HL-60 (cell line): ENCODE results near the gene RIN3.

ENCODE experiments used
- DNase-seq, 2 experiments: peaks; one replicate each; pipeline ENCODE4 v3.0.0-alpha.2; 2010 to 2020; ENCODE audit warnings: low read depth in 1 of 2, low spot score in 1 of 2
- H3K27ac ChIP-seq: fragments of 250-450 bp; sonication (Bioruptor Pico); replicated peaks from 2 replicates; pipeline ENCODE4 v1.5.1; 2020; ENCODE audit warnings: mild to moderate bottlenecking, moderate library complexity
- H3K27me3 ChIP-seq: fragments of 250-450 bp; sonication (Bioruptor Pico); 2 replicates; pipeline ENCODE4 v1.5.1; 2021; ENCODE audit warnings: mild to moderate bottlenecking, moderate library complexity; ENCODE audit not compliant: insufficient read depth, poor library complexity, severe bottlenecking
- H3K4me3 ChIP-seq: replicated peaks from 2 replicates; pipeline ENCODE4 v1.5.1; 2011; ENCODE audit warnings: mild to moderate bottlenecking, control low read depth, low read length; ENCODE audit not compliant: insufficient read depth
- GABPA ChIP-seq: IDR thresholded peaks from 2 replicates; pipeline ENCODE4 v1.6.1; 2012; ENCODE audit warnings: low read depth
- POLR2AphosphoS5 ChIP-seq: IDR thresholded peaks from 2 replicates; pipeline ENCODE4 v1.6.1; 2012; ENCODE audit warnings: low read depth
- SPI1 ChIP-seq: IDR thresholded peaks from 2 replicates; pipeline ENCODE4 v1.6.1; 2012; ENCODE audit warnings: low read depth, mild to moderate bottlenecking, borderline replicate concordance
- TF ChIP-seq, protein P1 (sequence below): IDR thresholded peaks from 2 replicates; pipeline ENCODE4 v1.6.1; 2012; ENCODE audit warnings: low read depth; ENCODE audit not compliant: insufficient replicate concordance
- TF ChIP-seq, protein P2 (sequence below): IDR thresholded peaks from one replicate; pipeline ENCODE4 v1.5.1; 2011; ENCODE audit warnings: low read length, control low read depth, inconsistent platforms; ENCODE audit not compliant: insufficient read depth

The RIN3 gene

DNA sequence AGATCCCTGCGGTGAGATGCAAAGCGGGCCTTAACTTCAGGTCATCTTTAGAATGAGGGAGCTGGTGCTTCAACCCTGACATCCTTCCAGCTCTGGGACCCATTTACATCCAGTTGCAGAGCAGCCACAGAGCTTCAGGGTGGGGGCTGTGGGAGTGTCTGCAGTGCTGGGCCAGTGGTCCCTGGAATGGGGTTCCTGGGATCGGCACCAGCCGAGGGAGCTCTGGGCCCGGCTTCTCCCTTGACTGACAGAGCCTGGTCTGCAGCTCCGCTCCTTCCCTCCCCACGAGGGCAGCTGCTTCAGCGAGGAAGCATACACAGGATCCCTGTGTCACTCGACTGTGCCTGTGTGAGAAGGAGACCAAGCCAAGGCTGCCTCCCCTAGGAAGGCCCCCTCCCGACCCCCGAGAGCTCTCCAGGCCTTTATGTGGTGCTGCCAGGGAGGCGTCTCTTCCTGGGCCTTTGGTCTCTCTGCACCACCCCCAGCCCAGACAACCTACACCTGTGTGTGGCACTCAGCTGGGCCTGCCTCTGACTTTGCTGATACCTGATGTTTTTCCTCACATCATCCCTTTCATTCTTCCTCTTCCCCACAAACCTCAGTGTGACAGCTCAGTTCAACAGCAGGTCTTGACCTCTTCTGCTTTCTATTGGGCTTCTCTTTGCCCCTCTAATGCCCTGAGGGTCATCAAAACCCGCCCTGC is 48.1 kb upstream of the RIN3 start:
- DNase-seq = no peak
- Histone ChIP-seq H3K4me3 (no peak overlapping the region), H3K27ac (no peak overlapping the region), H3K27me3 (no peaks in the 10 kb centered on the region)
- TF ChIP-seq GABPA (no peak), SPI1 (no peak), POLR2AphosphoS5 (no peak)
- TF ChIP-seq, protein P1, sequence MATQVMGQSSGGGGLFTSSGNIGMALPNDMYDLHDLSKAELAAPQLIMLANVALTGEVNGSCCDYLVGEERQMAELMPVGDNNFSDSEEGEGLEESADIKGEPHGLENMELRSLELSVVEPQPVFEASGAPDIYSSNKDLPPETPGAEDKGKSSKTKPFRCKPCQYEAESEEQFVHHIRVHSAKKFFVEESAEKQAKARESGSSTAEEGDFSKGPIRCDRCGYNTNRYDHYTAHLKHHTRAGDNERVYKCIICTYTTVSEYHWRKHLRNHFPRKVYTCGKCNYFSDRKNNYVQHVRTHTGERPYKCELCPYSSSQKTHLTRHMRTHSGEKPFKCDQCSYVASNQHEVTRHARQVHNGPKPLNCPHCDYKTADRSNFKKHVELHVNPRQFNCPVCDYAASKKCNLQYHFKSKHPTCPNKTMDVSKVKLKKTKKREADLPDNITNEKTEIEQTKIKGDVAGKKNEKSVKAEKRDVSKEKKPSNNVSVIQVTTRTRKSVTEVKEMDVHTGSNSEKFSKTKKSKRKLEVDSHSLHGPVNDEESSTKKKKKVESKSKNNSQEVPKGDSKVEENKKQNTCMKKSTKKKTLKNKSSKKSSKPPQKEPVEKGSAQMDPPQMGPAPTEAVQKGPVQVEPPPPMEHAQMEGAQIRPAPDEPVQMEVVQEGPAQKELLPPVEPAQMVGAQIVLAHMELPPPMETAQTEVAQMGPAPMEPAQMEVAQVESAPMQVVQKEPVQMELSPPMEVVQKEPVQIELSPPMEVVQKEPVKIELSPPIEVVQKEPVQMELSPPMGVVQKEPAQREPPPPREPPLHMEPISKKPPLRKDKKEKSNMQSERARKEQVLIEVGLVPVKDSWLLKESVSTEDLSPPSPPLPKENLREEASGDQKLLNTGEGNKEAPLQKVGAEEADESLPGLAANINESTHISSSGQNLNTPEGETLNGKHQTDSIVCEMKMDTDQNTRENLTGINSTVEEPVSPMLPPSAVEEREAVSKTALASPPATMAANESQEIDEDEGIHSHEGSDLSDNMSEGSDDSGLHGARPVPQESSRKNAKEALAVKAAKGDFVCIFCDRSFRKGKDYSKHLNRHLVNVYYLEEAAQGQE = no peak
- TF ChIP-seq, protein P2, sequence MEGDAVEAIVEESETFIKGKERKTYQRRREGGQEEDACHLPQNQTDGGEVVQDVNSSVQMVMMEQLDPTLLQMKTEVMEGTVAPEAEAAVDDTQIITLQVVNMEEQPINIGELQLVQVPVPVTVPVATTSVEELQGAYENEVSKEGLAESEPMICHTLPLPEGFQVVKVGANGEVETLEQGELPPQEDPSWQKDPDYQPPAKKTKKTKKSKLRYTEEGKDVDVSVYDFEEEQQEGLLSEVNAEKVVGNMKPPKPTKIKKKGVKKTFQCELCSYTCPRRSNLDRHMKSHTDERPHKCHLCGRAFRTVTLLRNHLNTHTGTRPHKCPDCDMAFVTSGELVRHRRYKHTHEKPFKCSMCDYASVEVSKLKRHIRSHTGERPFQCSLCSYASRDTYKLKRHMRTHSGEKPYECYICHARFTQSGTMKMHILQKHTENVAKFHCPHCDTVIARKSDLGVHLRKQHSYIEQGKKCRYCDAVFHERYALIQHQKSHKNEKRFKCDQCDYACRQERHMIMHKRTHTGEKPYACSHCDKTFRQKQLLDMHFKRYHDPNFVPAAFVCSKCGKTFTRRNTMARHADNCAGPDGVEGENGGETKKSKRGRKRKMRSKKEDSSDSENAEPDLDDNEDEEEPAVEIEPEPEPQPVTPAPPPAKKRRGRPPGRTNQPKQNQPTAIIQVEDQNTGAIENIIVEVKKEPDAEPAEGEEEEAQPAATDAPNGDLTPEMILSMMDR = no peak

DNA sequence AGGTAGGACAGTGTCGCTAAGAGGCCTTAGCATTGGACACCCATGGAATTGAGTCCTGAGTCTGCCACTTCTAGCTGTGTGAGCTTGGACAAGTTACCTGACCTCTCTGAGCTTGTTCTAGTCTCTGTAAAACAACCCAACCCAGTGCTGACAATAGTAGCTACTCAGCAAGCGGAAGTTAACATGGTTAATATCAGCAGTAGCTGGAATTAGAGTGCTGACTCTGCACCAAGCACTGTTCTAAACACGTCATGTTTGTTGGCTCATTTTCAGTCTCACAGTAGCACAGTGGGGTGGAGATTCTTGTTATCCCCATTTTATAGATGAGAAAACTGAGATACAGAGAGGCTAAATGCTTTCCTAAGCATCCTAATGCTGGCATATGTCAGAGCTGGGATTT is 47.5 kb upstream of the RIN3 start:
- no peak overlapping the region for H3K27ac ChIP-seq
- no peak for DNase-seq
- TF ChIP-seq SPI1 = no peak
- no peaks in the 10 kb centered on the region for H3K27me3 ChIP-seq
- no peak overlapping the region for H3K4me3 ChIP-seq

DNA sequence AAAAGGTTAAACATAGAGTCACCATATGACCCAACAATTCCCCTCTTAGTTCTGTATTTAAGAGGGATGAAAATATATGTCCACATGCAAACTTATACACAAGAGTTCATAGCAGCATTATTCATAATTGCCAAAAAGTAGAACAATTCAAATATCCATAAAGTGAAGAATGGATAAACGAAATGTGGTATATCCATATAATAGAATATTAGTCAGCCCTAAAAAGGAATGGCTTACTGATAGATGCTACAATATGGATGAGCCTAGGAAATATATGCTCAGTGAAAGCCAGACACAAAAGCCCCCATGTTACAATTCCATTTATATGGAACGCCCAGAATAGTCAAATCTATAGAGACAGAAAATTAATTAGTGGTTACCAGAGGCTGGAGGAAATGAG is 44.1 kb upstream of the RIN3 start:
- no peaks in the 10 kb centered on the region for H3K27me3 ChIP-seq
- no peak overlapping the region for H3K27ac ChIP-seq
- TF ChIP-seq SPI1 = no peak
- no peak for TF ChIP-seq POLR2AphosphoS5
- no peak for TF ChIP-seq GABPA
- no peak for DNase-seq
- no peak overlapping the region for H3K4me3 ChIP-seq

DNA sequence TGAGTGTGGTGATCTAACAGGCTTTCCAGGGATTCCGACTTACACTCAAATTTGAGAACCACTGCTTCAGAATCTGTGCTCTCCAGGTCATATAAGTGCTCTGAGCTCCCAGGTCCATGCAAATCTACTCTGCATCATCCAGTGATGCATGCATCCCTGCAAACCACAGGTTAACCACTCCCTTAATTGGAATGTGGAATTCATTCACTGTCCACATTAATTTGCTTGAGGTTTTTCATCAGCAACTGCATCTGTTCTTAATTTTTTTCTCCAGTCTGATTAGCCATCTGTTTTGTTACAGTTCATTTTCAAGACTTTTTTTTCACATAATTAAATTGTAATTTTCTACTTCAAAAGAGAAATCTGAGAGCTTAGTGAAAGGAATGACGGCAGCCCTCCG is 43.4 kb upstream of the RIN3 start:
- no peaks in the 10 kb centered on the region for H3K27me3 ChIP-seq
- no peak for TF ChIP-seq POLR2AphosphoS5
- H3K27ac ChIP-seq = no peak overlapping the region
- DNase-seq = no peak
- H3K4me3 ChIP-seq = no peak overlapping the region

DNA sequence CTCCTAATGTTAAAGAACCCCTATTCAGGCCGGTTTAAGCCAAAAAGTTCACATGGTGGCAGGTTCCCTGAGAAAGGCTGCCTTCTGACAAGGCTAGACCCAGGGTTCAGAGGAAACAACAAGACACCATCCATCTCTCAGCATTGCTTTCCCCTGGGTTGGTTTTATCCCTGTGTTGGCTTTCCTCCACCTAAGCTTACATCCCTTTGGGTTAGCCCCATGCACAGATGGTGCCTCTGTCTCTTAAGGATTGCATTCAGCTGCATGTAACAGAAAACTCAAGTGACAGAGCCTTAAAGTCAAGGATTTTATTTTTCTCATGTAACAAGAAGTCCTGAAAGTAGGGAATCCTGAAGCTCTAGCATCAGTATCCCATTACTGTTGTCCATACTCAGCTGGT is 42.8 kb upstream of the RIN3 start:
- Histone ChIP-seq H3K27ac (no peak overlapping the region), H3K4me3 (no peak overlapping the region), H3K27me3 (no peaks in the 10 kb centered on the region)
- TF ChIP-seq, protein P1 = no peak
- TF ChIP-seq, protein P2 = no peak
- TF ChIP-seq SPI1 = no peak
- TF ChIP-seq GABPA = no peak
- TF ChIP-seq POLR2AphosphoS5 = no peak
- no peak for DNase-seq
